ENCODE data around the gene SLC2A4RG. TPM values are rescaled to one million over a fixed set of nuclear protein-coding genes. Genes with fewer than 3 reads are reported as not detected.

Gene SLC2A4RG
- total RNA-seq, 1 experiment from 2014 or later: 64.7 TPM

GRCh38 chr20:63737945-63738686 is 1.5 kb upstream of the SLC2A4RG start:
- H3K27ac ChIP-seq: no peak overlapping the region
- no peak for DNase-seq
- H3K4me1 ChIP-seq: peaks cover 6% of the 10 kb centered on the region
- H3K9me3 ChIP-seq (replicated peaks): no peaks in the 10 kb centered on the region
- H3K4me3 ChIP-seq: no peak overlapping the region
- H3K27me3 ChIP-seq: no peaks in the 10 kb centered on the region
- H3K36me3 ChIP-seq: peaks cover 17% of the 10 kb centered on the region

GRCh38 chr20:63738687-63739129 is 868 bp upstream of the SLC2A4RG start:
- H3K4me3 ChIP-seq: peak overlapping the region; percentile 50; the same call in 1 of the 2 replicates
- DNase-seq: peak; percentile 62
- H3K9me3 ChIP-seq (replicated peaks): no peaks in the 10 kb centered on the region
- no peak overlapping the region for H3K27ac ChIP-seq
- H3K4me1 ChIP-seq: peaks cover 6% of the 10 kb centered on the region
- H3K27me3 ChIP-seq: no peaks in the 10 kb centered on the region
- peaks cover 11% of the 10 kb centered on the region for H3K36me3 ChIP-seq

- peak overlapping the region; percentile 27 for H3K27ac ChIP-seq
- no peaks in the 10 kb centered on the region for H3K9me3 ChIP-seq (replicated peaks)
- H3K27me3 ChIP-seq: no peaks in the 10 kb centered on the region
- peak overlapping the region; percentile 80 for H3K4me3 ChIP-seq
- peaks cover 7% of the 10 kb centered on the region for H3K36me3 ChIP-seq
- peaks cover 6% of the 10 kb centered on the region for H3K4me1 ChIP-seq
- peak in 1 of 2 experiments; percentile 58 for DNase-seq
Measured at GRCh38 chr20:63740070-63740626, 572 bp downstream of the SLC2A4RG start.

GRCh38 chr20:63740627-63741353 is 1.2 kb downstream of the SLC2A4RG start:
- peak overlapping the region; percentile 80 for H3K4me3 ChIP-seq
- peaks cover 6% of the 10 kb centered on the region for H3K4me1 ChIP-seq

GRCh38 chr20:63741354-63741675 is 1.7 kb downstream of the SLC2A4RG start:
- H3K36me3 ChIP-seq: peaks cover 7% of the 10 kb centered on the region
- no peak for DNase-seq

More at GRCh38 chr20:63740627-63741353, 1.2 kb downstream of the SLC2A4RG start:
- H3K36me3 ChIP-seq: peaks cover 7% of the 10 kb centered on the region
- no peaks in the 10 kb centered on the region for H3K9me3 ChIP-seq (replicated peaks)
- H3K27me3 ChIP-seq: no peaks in the 10 kb centered on the region
- peak overlapping the region; percentile 27 for H3K27ac ChIP-seq
- DNase-seq: peak; percentile 94

GRCh38 chr20:63741676-63742380 is 2.3 kb downstream of the SLC2A4RG start:
- DNase-seq: no peak
- Histone ChIP-seq H3K27me3 (no peaks in the 10 kb centered on the region), H3K4me3 (peak overlapping the region; percentile 80), H3K27ac (no peak overlapping the region; the same call in 1 of the 2 replicates), H3K36me3 (peaks cover 7% of the 10 kb centered on the region), H3K4me1 (peaks cover 6% of the 10 kb centered on the region), H3K9me3 (replicated peaks) (no peaks in the 10 kb centered on the region)

More at GRCh38 chr20:63741354-63741675, 1.7 kb downstream of the SLC2A4RG start:
- Histone ChIP-seq H3K27ac (peak overlapping the region; percentile 27), H3K4me3 (peak overlapping the region; percentile 80), H3K9me3 (replicated peaks) (no peaks in the 10 kb centered on the region), H3K4me1 (peaks cover 6% of the 10 kb centered on the region), H3K27me3 (no peaks in the 10 kb centered on the region)

GRCh38 chr20:63742381-63743024 is 2.9 kb downstream of the SLC2A4RG start:
- H3K27ac ChIP-seq: no peak overlapping the region
- H3K9me3 ChIP-seq (replicated peaks): no peaks in the 10 kb centered on the region
- no peaks in the 10 kb centered on the region for H3K27me3 ChIP-seq
- H3K36me3 ChIP-seq: peaks cover 7% of the 10 kb centered on the region
- peaks cover 6% of the 10 kb centered on the region for H3K4me1 ChIP-seq
- no peak for DNase-seq
- H3K4me3 ChIP-seq: no peak overlapping the region

- Histone ChIP-seq H3K36me3 (peaks cover 7% of the 10 kb centered on the region), H3K27ac (no peak overlapping the region), H3K4me1 (peaks cover 6% of the 10 kb centered on the region), H3K27me3 (no peaks in the 10 kb centered on the region), H3K9me3 (replicated peaks) (no peaks in the 10 kb centered on the region), H3K4me3 (no peak overlapping the region)
- DNase-seq: no peak
Measured at GRCh38 chr20:63743210-63743970, 3.8 kb downstream of the SLC2A4RG start.

GRCh38 chr20:63744158-63744557 is 4.6 kb downstream of the SLC2A4RG start:
- H3K27ac ChIP-seq: no peak overlapping the region
- no peaks in the 10 kb centered on the region for H3K9me3 ChIP-seq (replicated peaks)
- H3K27me3 ChIP-seq: no peaks in the 10 kb centered on the region
- no peak for DNase-seq
- peaks cover 7% of the 10 kb centered on the region for H3K36me3 ChIP-seq
- peaks cover 6% of the 10 kb centered on the region for H3K4me1 ChIP-seq
- H3K4me3 ChIP-seq: no peak overlapping the region

- Histone ChIP-seq H3K4me1 (peaks cover 6% of the 10 kb centered on the region), H3K36me3 (peaks cover 7% of the 10 kb centered on the region), H3K27me3 (no peaks in the 10 kb centered on the region), H3K27ac (no peak overlapping the region), H3K9me3 (replicated peaks) (no peaks in the 10 kb centered on the region), H3K4me3 (no peak overlapping the region)
- no peak for DNase-seq
Measured at GRCh38 chr20:63744574-63745423, 5.2 kb downstream of the SLC2A4RG start.

- H3K27ac ChIP-seq: no peak overlapping the region
- no peak for DNase-seq
- H3K4me3 ChIP-seq: no peak overlapping the region
- peaks cover 7% of the 10 kb centered on the region for H3K36me3 ChIP-seq
- peaks cover 6% of the 10 kb centered on the region for H3K4me1 ChIP-seq
- H3K9me3 ChIP-seq (replicated peaks): no peaks in the 10 kb centered on the region
- no peaks in the 10 kb centered on the region for H3K27me3 ChIP-seq
Measured at GRCh38 chr20:63745424-63745805, 5.8 kb downstream of the SLC2A4RG start.

GRCh38 chr20:63745961-63746731 is 6.6 kb downstream of the SLC2A4RG start:
- Histone ChIP-seq H3K4me1 (peaks cover 4% of the 10 kb centered on the region), H3K27ac (no peak overlapping the region), H3K27me3 (no peaks in the 10 kb centered on the region), H3K9me3 (replicated peaks) (no peaks in the 10 kb centered on the region), H3K36me3 (peaks cover 7% of the 10 kb centered on the region), H3K4me3 (no peak overlapping the region)
- DNase-seq: no peak
